Measurements from ENCODE around the gene C13orf46.

C13orf46 gene

GRCh38 chr13:113929628-113930615, 44.0 kb downstream of the C13orf46 start:
- Histone ChIP-seq H3K4me3 (replicated peaks; ENCODE audit: insufficient read depth, low read length) (no peak overlapping the region), H3K27ac (replicated peaks) (no peak overlapping the region), H3K27me3 (ENCODE audit: insufficient read depth, poor library complexity, severe bottlenecking) (peaks cover 7% of the 10 kb centered on the region)
- DNase-seq (ENCODE audit: low read depth in 1 of 2, low spot score in 1 of 2), result no peak
- no peak for TF ChIP-seq POLR2AphosphoS5 (IDR thresholded peaks at IDR 0.05; ENCODE audit: low read depth)
- no peak for TF ChIP-seq CTCF (IDR thresholded peaks at IDR 0.05; ENCODE audit: insufficient read depth, low read length)
- no peak for TF ChIP-seq GABPA (IDR thresholded peaks at IDR 0.05; ENCODE audit: low read depth)
- TF ChIP-seq SPI1 (IDR thresholded peaks at IDR 0.05; ENCODE audit: borderline replicate concordance, low read depth), result no peak
- no peak for TF ChIP-seq REST (IDR thresholded peaks at IDR 0.05; ENCODE audit: insufficient replicate concordance, low read depth)

- no peak for DNase-seq (ENCODE audit: low read depth in 1 of 2, low spot score in 1 of 2)
- TF ChIP-seq SPI1 (IDR thresholded peaks at IDR 0.05; ENCODE audit: borderline replicate concordance, low read depth) (no peak), CTCF (IDR thresholded peaks at IDR 0.05; ENCODE audit: insufficient read depth, low read length) (no peak), REST (IDR thresholded peaks at IDR 0.05; ENCODE audit: insufficient replicate concordance, low read depth) (no peak), POLR2AphosphoS5 (IDR thresholded peaks at IDR 0.05; ENCODE audit: low read depth) (no peak), GABPA (IDR thresholded peaks at IDR 0.05; ENCODE audit: low read depth) (no peak)
- Histone ChIP-seq H3K4me3 (replicated peaks; ENCODE audit: insufficient read depth, low read length) (no peak overlapping the region), H3K27me3 (ENCODE audit: insufficient read depth, poor library complexity, severe bottlenecking) (peaks cover 5% of the 10 kb centered on the region), H3K27ac (replicated peaks) (no peak overlapping the region)
These were observed 44.9 kb downstream of the C13orf46 start for GRCh38 chr13:113928685-113929627.

GRCh38 chr13:113927661-113928581, 46.0 kb downstream of the C13orf46 start:
- no peak overlapping the region for H3K27ac ChIP-seq (replicated peaks)
- no peak for DNase-seq (ENCODE audit: low read depth in 1 of 2, low spot score in 1 of 2)

More at GRCh38 chr13:113927661-113928581, 46.0 kb downstream of the C13orf46 start:
- TF ChIP-seq POLR2AphosphoS5 (IDR thresholded peaks at IDR 0.05; ENCODE audit: low read depth) (no peak), GABPA (IDR thresholded peaks at IDR 0.05; ENCODE audit: low read depth) (no peak), SPI1 (IDR thresholded peaks at IDR 0.05; ENCODE audit: borderline replicate concordance, low read depth) (no peak), CTCF (IDR thresholded peaks at IDR 0.05; ENCODE audit: insufficient read depth, low read length) (no peak)
- no peak overlapping the region for H3K4me3 ChIP-seq (replicated peaks; ENCODE audit: insufficient read depth, low read length)
- peaks cover 3% of the 10 kb centered on the region for H3K27me3 ChIP-seq (ENCODE audit: insufficient read depth, poor library complexity, severe bottlenecking)

Measured in HL-60 (cell line).